ENCODE measurements around the gene ZNRF2. TPM values are rescaled to one million over a fixed set of nuclear protein-coding genes. Genes with fewer than 3 reads are reported as not detected.

Gene ZNRF2
- polyA plus RNA-seq, 1 of the 3 experiments (the other 2 are of a cell fraction): 4.0 TPM

DNA sequence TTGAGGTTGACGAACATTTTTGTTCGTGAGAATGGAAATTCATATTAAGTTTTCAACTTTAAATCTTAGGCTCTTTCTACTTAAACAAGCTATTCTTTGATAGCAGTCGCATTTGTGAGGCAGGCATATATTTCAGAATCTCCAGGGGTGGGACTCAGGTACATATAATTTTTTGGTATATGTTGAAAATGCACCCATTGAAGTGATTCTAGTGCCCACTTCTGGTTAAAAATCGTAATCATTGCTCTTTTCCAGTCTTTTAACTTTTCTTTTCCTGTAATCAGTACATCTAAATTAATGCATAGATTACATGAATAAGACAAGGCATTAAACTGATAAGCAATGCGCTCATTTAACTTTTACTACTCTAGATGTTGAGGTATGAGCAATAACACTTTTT is 67.8 kb downstream of the ZNRF2 start:
- Histone ChIP-seq H3K27me3 (ENCODE audit: insufficient read depth) (no peaks in the 10 kb centered on the region), H3F3A (replicated peaks; ENCODE audit: insufficient read depth) (peaks cover 27% of the 10 kb centered on the region), H3K4me1 (ENCODE audit: control insufficient read depth in 1 of 2, insufficient read depth in 2 of 2, low read depth in 1 of 2, low read length in 1 of 2) (peaks cover 9 to 32% of the 10 kb centered on the region in 2 experiments; a peak in 2 of 4 replicates), H3K4me2 (no peak overlapping the region), H2AFZ (ENCODE audit: low read depth) (no peak overlapping the region), H3K36me3 (replicated peaks in 1 of 2; ENCODE audit: control insufficient read depth in 1 of 2, insufficient read depth in 2 of 2, low read length in 1 of 2) (peaks cover 0 to 3% of the 10 kb centered on the region in 2 experiments), H3K27ac (ENCODE audit: low read depth in 2 of 2, low read length in 1 of 2) (peak overlapping the region in 1 of 2 experiments; percentile 39; a peak in 1 of 4 replicates), H3K9ac (no peak overlapping the region), H3K9me2 (no peaks in the 10 kb centered on the region), H3K4me3 (ENCODE audit: low read depth in 2 of 2, low read length in 1 of 2) (no peak overlapping the region), H3K9me3 (no peaks in the 10 kb centered on the region), H4K20me1 (ENCODE audit: insufficient read depth) (no peaks in the 10 kb centered on the region), H3K79me2 (ENCODE audit: insufficient read depth) (peaks cover 46% of the 10 kb centered on the region)
- POLR2A ChIA-PET: no interaction called here
- TF ChIP-seq POLR2AphosphoS5 (IDR thresholded peaks at IDR 0.05; ENCODE audit: low read depth, low read length) (no peak), GATA2 (CRISPR knock-in tag; IDR thresholded peaks at IDR 0.05) (no peak), RAD21 (IDR thresholded peaks at IDR 0.05; ENCODE audit: low read length) (peak; percentile 35; the same call in 1 of the 2 replicates), FOXM1 (IDR thresholded peaks at IDR 0.05; ENCODE audit: low read depth) (no peak), GABPA (IDR thresholded peaks at IDR 0.05; ENCODE audit: low read depth) (no peak), JUND (IDR thresholded peaks at IDR 0.05) (no peak), MXI1 (IDR thresholded peaks at IDR 0.05; ENCODE audit: low read depth, low read length) (no peak), EZH2phosphoT487 (IDR thresholded peaks at IDR 0.05; ENCODE audit: borderline replicate concordance, low read depth) (no peak), NFIC (IDR thresholded peaks at IDR 0.05; ENCODE audit: borderline replicate concordance) (no peak)
- TF ChIP-seq, protein P1, sequence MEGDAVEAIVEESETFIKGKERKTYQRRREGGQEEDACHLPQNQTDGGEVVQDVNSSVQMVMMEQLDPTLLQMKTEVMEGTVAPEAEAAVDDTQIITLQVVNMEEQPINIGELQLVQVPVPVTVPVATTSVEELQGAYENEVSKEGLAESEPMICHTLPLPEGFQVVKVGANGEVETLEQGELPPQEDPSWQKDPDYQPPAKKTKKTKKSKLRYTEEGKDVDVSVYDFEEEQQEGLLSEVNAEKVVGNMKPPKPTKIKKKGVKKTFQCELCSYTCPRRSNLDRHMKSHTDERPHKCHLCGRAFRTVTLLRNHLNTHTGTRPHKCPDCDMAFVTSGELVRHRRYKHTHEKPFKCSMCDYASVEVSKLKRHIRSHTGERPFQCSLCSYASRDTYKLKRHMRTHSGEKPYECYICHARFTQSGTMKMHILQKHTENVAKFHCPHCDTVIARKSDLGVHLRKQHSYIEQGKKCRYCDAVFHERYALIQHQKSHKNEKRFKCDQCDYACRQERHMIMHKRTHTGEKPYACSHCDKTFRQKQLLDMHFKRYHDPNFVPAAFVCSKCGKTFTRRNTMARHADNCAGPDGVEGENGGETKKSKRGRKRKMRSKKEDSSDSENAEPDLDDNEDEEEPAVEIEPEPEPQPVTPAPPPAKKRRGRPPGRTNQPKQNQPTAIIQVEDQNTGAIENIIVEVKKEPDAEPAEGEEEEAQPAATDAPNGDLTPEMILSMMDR (IDR thresholded peaks at IDR 0.05): peak; percentile 35
- 93% methylated on average over 5 of the region's 5 CpGs for WGBS (ENCODE audit: low lambda C conversion rate)
- CTCF ChIA-PET: interaction anchor here (0.6 to 3.0 kb wide), 9 partner anchors 8 to 599 kb away, joined by 3 to 15 read pairs (median 3); partner anchors contain the start of gene ZNRF2
- no peak for DNase-seq

DNA sequence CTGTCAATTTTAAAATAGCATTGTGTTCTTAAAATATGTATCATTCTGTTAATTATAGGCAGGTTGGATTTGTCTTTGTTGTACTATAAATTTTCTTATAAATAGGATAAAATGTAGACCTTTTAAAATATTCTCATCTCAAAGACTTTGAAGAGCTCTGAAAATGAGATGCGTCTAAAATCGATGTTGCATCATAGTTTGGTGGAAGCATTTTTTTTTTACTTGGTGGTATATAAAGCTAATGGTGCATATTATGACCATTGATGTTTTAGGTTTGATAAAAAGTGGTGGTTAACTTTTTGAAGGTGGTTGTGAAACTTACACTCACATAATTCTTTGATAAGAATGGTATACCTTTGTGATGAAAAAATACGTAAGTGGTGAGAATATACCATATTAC is 69.1 kb downstream of the ZNRF2 start:
- ChIA-PET POLR2A (no interaction called here), CTCF (interaction anchor here (1.0 to 3.0 kb wide), 4 partner anchors 17 to 142 kb away, joined by 3 to 15 read pairs (median 4); no protein-coding TSS in a partner anchor)
- TF ChIP-seq, protein P2, sequence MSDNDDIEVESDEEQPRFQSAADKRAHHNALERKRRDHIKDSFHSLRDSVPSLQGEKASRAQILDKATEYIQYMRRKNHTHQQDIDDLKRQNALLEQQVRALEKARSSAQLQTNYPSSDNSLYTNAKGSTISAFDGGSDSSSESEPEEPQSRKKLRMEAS (IDR thresholded peaks at IDR 0.05; ENCODE audit: low read depth): no peak
- TF ChIP-seq RCOR1 (IDR thresholded peaks at IDR 0.05; ENCODE audit: low read length) (no peak), TAF1 (IDR thresholded peaks at IDR 0.05; ENCODE audit: borderline replicate concordance, low read depth, low read length) (no peak)
- no peak overlapping the region for H3K9ac ChIP-seq
- H3K4me2 ChIP-seq: no peak overlapping the region
- peaks cover 40% of the 10 kb centered on the region; the same call in 1 of the 2 replicates for H3K79me2 ChIP-seq (ENCODE audit: insufficient read depth)
- H3K4me1 ChIP-seq (ENCODE audit: control insufficient read depth in 1 of 2, insufficient read depth in 2 of 2, low read depth in 1 of 2, low read length in 1 of 2): peaks cover 9 to 20% of the 10 kb centered on the region in 2 experiments; a peak in 2 of 4 replicates
- no peak for DNase-seq
- H3F3A ChIP-seq (replicated peaks; ENCODE audit: insufficient read depth): peaks cover 16% of the 10 kb centered on the region
- no peak overlapping the region for H3K4me3 ChIP-seq (ENCODE audit: low read depth in 2 of 2, low read length in 1 of 2)
- H3K9me2 ChIP-seq: no peaks in the 10 kb centered on the region
- H3K27ac ChIP-seq (ENCODE audit: low read depth in 2 of 2, low read length in 1 of 2): no peak overlapping the region
- no peaks in the 10 kb centered on the region for H4K20me1 ChIP-seq (ENCODE audit: insufficient read depth)
- H3K36me3 ChIP-seq (replicated peaks in 1 of 2; ENCODE audit: control insufficient read depth in 1 of 2, insufficient read depth in 2 of 2, low read length in 1 of 2): peaks cover 0 to 16% of the 10 kb centered on the region in 2 experiments
- no peaks in the 10 kb centered on the region for H3K9me3 ChIP-seq
- H3K27me3 ChIP-seq (ENCODE audit: insufficient read depth): no peaks in the 10 kb centered on the region
- no peak overlapping the region for H2AFZ ChIP-seq (ENCODE audit: low read depth)
- WGBS (ENCODE audit: low lambda C conversion rate): 96% methylated on average over 3 of the region's 3 CpGs
